HL-60/S4 treated with retinoic acid at 250 ng/mL for 4 days and 3 days (cell line): Measurements from ENCODE around the gene CPHXL2.

Experiments
- in situ Hi-C: fragments of 300-500 bp; cut with MboI; formaldehyde crosslinking; loops from 2 replicates; pipeline ENCODE4 v1.7.0; 2022; ENCODE audit warnings: low sequenced_read_pairs

CPHXL2 gene

GRCh38 chr16:75644240-75645012 lies 32.4 kb downstream of the CPHXL2 start:
- in situ Hi-C loops: no loop called here

DNA sequence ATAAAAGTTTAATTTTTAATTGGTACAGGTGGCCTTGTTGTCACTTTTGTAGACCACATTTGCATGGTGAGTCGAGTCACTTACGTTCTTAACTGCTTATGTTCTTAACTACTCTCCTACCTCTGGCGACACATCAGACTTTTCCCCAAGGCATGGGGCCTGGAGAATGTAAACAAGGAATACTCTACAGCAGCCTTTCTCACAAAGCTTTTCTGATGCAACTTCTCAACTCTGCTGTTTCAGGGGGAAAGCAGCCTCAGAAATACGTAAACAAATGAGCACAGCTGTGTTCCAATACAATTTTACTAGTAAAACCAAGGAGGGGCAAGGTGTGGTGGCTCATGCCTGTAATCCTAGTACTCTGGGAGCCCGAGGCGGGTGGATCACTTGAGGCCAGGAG lies 36.2 kb downstream of the CPHXL2 start:
- in situ Hi-C loops: no loop called here

- in situ Hi-C loops: no loop called here
These were observed 41.8 kb downstream of the CPHXL2 start for GRCh38 chr16:75635036-75635435.

DNA sequence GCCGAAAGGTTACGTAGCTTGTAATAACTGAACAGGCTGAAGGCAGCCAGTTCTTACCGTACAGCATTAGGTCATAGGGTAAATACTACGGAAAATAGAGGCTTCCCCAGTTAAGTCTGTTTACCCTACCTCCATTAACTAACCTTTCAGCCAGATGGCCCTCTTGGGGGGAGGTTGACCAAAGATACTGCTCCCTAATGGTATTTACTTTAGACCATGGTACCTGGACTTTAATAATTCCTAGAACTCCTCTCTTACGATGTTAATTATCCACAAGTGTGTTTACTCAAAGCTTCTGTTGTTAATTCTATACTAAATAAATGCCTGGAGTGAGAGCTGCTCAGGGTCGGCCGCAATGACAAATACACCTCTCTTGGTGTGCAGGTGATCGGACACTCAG lies 44.0 kb downstream of the CPHXL2 start:
- in situ Hi-C loops: no loop called here

- in situ Hi-C loops: no loop called here
These were observed 46.8 kb downstream of the CPHXL2 start for GRCh38 chr16:75630052-75630451.

DNA sequence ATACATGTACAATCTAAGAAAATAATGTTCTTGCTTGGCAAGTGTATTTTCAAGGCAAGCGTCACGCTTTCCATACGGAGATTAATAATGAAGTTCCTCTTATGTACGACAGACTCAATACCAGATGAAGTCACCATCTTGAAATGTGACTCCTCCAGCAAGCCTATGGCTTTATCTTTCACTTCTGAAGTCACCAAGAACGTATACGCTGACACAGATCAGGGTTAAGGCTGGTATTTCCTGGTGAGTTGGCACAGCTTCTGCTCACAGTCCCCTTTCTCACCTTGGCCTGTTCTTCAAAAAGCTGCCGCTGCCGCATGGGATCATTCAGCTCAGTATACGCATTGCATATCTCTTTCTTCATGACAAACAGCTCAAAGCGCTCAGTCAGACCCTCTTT lies 47.7 kb downstream of the CPHXL2 start:
- in situ Hi-C loops: no loop called here

- in situ Hi-C loops: no loop called here
These were observed 48.5 kb downstream of the CPHXL2 start for GRCh38 chr16:75628351-75628750.

DNA sequence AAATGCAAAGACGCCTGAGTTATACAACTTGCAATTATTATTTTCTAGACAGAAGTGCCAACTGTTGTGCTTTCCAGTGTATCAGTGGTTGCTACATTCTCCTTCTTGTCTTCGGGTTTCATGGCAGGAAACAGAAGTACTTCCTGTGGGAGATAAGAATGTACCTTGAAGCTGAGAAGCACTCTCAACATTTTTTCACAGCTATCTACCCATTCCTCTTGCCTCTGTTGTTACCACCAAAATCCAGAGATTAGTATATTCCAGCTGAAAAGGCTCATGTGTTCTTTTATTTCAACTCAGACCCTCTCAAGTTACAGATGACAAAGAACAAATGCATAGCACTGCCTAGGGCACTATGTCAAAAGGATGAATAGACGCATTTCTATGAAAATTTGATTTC lies 49.0 kb downstream of the CPHXL2 start:
- in situ Hi-C loops: no loop called here

DNA sequence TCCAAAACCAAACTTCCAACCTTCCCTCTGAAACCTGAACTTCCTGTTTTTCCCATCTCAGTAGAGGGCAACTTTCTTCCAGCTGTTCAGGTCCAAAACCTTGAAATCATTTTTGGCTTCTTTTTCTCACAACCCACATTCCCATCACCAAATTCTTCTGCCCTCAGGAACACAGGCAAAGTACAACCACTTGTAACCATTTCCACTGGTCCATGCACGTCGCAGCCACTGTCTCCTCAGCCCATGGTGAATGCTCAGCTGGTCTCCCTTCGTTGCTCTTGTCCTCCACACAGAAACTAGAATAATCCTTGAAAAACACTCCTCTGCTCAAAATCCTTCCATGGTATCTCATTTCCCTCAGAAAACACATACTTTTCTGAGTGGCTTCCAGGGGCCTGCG lies 50.0 kb downstream of the CPHXL2 start:
- in situ Hi-C loops: no loop called here

- in situ Hi-C loops: no loop called here
These were observed 51.9 kb downstream of the CPHXL2 start for GRCh38 chr16:75624921-75625334.

- in situ Hi-C loops: no loop called here
These were observed 53.8 kb downstream of the CPHXL2 start, which contains the start of gene ADAT1 for GRCh38 chr16:75622761-75623605. Gene ADAT1, minus strand, starts transcription at chr16:75623281. Its CDS starts 2,482 bp downstream, at chr16:75620799.

GRCh38 chr16:75621170-75621477 lies 55.7 kb downstream of the CPHXL2 start:
- in situ Hi-C loops: no loop called here

DNA sequence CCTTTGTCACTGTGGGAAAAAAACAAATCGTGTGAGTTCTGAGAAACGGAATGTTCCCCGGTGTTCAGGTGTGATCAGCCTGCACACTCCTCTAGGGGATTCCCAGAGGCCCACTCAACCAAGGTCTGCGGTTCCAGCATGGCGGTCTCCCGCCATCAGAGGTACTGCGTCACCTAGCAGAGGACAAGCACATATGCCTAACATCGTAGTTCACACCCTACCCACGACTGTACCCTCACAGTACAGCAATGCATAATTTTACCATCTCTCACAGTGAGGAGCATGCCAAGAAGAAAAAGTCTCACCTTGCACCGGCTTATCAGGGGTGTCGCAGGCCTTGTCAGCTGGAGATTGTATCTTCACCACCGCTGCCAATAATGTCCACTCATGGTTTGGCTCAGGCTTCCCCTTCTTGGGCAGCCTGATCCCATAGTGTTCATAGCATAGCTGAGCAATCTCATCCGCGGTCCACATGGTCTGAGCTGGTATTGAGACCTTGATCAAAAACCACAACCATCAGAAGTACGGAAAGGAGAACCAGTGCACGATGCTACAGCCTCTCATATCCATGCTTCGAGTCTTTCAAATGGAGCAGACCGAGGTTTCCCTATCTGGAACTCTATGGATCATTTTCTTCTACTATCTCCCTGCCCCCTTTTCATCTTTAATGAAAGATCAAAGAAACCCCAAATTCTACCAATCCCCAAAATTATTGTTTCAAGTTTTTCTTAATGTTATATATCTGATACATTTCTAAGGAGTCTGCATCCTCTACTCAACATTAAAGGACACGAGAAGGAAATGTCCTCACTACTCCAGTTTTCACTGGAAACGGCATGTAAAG lies 56.3 kb downstream of the CPHXL2 start:
- in situ Hi-C loops: no loop called here

DNA sequence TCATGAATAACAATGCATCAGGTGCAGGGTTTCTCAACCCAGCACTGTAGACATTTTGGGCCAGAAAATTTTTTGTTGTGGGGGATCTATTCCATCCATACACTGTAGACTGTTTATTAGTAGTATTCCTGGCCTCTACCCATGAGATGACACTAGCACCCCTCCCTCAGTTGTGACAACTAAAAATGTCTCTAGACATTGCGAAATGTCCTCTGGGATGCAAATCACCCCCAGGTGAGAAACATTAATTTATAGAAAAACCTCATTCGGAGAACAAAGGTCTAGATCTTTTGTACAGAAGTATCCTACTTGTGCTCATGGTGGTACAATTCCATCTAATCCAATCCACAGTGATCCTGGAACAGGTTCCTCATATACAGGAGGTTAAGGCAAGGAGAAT lies 58.0 kb downstream of the CPHXL2 start:
- in situ Hi-C loops: no loop called here

- in situ Hi-C loops: no loop called here
These were observed 59.7 kb downstream of the CPHXL2 start for GRCh38 chr16:75617121-75617520.

- in situ Hi-C loops: no loop called here
These were observed 60.2 kb downstream of the CPHXL2 start for GRCh38 chr16:75616521-75617010.

DNA sequence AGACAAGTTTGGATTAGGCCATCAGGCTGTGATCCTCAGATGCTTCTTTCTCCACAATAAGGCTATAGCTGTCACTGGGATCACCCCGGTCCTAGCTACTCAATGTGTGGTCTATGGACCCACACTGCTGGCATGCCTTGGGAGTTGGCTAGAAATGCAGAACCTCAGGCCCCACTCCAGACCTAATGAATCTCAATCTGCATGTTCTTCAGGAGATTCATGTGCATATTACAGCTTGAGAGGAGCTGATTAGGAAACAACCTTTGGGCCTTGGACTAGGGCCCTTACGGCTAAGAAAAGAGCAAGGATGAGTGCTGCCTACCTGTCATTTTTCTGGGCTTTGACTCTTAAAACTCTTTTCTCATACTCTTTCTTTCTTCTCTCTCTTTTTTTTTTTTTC lies 61.2 kb downstream of the CPHXL2 start:
- in situ Hi-C loops: no loop called here

DNA sequence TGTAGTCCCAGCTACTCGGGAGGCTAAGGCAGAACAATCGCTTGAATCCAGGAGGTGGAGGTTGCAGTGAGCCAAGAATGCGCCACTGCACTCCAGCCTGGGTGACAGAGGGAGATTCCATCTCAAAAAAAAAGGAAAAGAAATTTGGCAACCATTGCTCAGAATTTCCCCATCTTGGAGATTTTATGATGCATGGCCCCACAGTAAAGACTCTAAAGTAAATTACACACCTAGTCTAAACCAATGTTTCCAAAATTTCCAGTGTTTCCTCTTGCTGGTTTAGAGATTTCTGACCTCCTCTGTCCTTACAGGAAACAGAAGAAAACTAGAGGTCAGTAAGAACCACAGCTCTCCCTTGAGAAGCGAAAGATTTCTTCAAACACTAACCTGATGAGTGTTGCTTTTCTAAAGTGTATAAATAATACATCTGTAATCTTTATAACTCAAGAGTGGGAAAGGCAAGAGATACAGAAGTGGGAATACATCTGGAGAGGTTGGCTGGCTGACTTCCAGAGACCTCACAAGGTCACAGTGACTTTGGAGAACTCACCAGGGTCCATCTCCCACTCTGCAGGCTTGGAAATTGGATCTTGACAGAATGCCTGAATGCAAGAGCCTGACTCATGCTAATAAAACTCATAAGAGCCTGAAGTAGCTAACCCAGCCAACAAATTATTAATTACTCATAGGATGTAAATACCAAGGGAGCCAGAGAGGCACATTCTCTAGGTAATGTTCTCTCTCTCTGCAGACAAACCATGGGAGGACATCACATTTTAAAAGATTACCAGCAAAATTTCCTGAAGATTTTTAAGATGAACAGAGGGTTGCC lies 62.5 kb downstream of the CPHXL2 start:
- in situ Hi-C loops: no loop called here
